HG03575 (cell line): ENCODE data around the gene GCNA.
"Not testable (repeated sequence)": the region's sequence is repeated elsewhere in the genome, so short reads cannot be mapped to it uniquely, and the experiment has no call there.

Source experiments
- ATAC-seq: cut with Tn5 transposase; IDR thresholded peaks from one replicate; pipeline ENCODE4 v1.9.1; 2021; ENCODE audit not compliant: unreplicated experiment, insufficient number of reproducible peaks, low FRiP score; ENCODE audit errors: extremely low read depth

GCNA gene

GRCh38 chrX:71609095-71609750, 31.0 kb downstream of the GCNA start:
- ATAC-seq, result no peak

DNA sequence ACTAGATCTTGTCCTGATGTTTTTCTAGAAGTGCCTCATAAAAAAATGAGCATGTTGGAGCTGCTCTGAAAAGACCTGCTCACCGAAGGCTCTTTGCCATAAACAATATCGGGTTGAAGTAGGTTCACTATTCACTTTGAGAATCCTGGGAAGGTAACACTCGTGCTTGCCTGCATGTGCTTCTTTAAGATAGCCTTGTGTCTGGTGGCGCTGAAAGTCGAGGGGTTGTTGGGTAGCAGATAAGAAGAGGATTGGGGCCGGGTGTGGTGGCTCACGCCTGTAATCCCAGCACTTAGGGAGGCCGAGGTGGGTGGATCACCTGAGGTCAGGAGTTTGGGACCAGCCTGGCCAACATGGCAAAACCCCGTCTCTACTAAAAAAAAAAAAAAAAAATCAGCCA, 33.5 kb downstream of the GCNA start:
- ATAC-seq, result not testable (repeated sequence)

- no peak for ATAC-seq
Observed at GRCh38 chrX:71612256-71612655, 34.0 kb downstream of the GCNA start.

DNA sequence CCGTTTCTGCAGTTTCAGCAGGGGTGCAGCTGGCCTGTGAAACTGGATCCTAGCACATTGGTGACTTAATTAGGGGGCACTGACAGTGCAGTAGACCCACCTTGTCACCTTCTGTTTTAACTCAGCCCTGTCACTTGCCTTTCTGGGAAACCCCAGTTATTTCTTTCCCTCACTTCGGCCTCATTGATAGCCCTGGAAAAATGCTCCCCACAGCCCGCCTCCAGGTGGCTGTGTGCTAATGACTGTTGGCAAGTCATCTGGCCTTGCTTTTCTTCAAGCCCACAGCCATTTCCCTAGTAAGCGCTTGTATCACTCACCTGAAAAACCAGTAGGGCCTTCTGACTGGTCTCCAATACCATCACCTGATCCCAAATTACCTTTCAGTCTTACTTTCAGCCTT, 36.8 kb downstream of the GCNA start:
- no peak for ATAC-seq

DNA sequence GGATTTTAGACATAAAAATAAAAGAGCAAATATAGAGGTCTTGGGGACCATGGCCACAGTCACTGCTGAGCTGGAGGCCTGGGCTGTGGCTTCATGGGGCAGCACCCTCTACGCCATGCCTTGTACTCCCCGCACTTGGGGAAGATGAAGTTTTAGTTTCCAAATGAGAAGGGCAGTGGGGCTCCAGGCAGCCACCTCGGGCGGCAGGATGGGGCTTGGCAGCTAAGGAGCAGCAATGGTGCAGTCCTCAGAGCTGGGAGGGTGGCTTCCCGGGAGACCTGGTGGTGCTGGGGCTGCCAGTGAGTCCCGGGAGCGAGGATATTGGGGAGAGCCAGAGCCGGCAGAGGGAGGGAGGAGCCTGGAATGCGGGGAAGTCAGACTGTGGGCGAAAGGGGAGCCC, 37.7 kb downstream of the GCNA start:
- no peak for ATAC-seq

- no peak for ATAC-seq
Observed at GRCh38 chrX:71616672-71617529, 38.7 kb downstream of the GCNA start.

GRCh38 chrX:71617742-71618141, 39.5 kb downstream of the GCNA start:
- no peak for ATAC-seq

DNA sequence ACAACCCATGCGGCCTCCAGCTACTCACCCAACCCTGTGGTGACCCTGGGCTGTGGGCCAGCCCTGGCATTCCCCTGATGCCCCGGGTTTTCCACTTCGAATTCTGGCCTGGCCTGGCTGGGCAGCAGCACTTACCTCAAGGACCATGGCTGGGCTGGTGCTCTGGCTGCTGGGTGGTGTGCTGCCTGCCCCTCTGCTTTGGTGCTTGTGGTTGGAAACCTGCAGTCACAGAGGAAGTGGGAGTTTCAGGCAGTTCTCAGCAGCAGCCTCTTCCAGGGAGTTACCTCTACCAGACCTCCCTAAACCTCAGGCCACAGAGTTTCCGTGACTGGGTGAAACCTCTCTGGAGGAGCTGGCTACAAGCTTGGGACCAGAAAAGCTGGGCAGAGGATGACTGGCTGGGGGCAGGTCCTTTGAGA, 40.1 kb downstream of the GCNA start, which contains the start of gene CXCR3:
Gene CXCR3 (minus strand): TSS at position 209 of the 419 bp plus-strand sequence. CDS start 62 bp downstream, at position 147.
- no peak for ATAC-seq

- no peak for ATAC-seq
Observed at GRCh38 chrX:71618787-71619186, 40.5 kb downstream of the GCNA start.

DNA sequence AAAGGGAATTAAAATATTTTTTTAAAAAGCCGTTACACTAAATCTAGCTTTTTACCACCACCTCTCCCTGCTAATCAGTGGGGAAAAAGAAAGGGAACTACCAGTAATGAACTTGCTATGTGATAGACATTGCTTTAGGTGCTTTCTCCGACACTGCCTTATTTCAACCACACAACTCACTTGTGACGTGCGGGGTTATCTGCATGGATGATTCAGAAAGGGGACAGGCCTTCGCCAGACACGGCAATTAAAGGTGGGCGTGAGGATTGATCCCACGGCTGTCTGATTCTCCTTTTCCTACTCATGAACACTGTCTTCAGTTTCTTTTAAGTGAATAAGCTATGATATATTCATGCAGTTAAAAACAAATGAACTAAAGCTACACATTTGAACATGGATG, 41.0 kb downstream of the GCNA start:
- ATAC-seq, result no peak

GRCh38 chrX:71619986-71620385, 41.7 kb downstream of the GCNA start:
- no peak for ATAC-seq

DNA sequence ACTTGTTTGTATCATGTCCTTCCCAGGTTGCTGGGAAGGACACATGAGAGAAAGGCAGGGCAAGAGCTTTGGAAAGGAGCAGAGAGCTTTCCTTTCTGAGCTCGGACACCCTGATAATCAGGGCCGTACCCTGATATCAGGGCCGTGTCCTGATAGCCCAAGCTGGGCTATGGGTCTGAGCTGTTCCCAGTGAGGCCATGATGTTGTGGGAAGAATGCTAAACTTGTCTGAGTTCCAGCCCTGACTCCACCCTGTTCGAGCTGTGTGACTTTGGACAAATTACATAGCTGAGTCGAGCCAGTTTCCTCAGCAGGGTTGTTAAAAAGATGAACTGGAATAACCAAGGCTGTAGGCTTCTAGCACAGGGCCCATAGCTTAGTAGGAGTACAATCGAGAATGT, 43.4 kb downstream of the GCNA start:
- ATAC-seq, result no peak

GRCh38 chrX:71622032-71622575, 43.9 kb downstream of the GCNA start:
- ATAC-seq, result no peak

GRCh38 chrX:71622576-71623450, 44.6 kb downstream of the GCNA start:
- no peak for ATAC-seq

DNA sequence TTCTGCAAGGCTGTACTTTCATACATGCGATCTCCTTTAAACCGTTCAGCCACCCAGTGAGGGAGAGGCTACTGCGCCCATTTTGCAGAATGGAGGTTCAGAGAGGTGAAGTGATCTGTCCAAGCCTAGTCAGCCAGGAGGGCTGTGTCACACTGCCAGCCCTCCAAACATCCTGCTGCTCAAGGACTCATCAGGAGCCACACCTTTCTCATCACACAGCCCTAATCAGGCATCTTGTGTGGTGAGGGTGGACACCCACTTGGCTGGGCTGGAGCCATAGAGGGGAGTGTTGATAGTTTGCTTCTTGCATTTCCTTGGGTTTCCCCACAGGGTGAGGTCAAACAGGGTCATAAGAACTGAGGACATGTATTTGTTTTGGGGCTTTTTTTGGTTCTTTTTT, 45.5 kb downstream of the GCNA start:
- no peak for ATAC-seq

- ATAC-seq, result no peak
Observed at GRCh38 chrX:71625471-71625870, 47.2 kb downstream of the GCNA start.

DNA sequence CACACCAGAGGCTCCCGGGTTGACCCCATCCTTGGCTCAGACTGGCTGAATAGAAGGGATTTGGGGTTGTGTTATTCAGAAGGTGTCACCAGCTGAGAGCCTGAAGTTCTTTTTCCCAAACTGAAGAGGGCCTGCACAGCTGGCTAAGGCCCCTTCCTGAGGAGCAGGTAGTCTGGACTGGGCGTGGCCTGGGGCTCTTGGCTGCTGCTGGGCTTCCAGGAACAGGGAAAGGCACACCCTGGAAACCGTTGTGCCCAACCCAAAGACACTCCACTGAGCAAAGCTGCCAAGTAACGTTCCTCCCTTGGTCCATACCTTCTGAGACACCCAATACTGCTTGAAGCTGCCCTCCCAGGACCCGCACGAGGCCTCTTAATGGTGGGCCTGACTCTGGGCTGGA, 48.3 kb downstream of the GCNA start:
- ATAC-seq, result no peak

- ATAC-seq, result no peak
Observed at GRCh38 chrX:71627588-71628404, 49.6 kb downstream of the GCNA start.
